ENCODE data around the gene CCT6B.
"Not testable (repeated sequence)": the region's sequence is repeated elsewhere in the genome, so short reads cannot be mapped to it uniquely, and the experiment has no call there.

CCT6B gene, protein sequence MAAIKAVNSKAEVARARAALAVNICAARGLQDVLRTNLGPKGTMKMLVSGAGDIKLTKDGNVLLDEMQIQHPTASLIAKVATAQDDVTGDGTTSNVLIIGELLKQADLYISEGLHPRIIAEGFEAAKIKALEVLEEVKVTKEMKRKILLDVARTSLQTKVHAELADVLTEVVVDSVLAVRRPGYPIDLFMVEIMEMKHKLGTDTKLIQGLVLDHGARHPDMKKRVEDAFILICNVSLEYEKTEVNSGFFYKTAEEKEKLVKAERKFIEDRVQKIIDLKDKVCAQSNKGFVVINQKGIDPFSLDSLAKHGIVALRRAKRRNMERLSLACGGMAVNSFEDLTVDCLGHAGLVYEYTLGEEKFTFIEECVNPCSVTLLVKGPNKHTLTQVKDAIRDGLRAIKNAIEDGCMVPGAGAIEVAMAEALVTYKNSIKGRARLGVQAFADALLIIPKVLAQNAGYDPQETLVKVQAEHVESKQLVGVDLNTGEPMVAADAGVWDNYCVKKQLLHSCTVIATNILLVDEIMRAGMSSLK

DNA sequence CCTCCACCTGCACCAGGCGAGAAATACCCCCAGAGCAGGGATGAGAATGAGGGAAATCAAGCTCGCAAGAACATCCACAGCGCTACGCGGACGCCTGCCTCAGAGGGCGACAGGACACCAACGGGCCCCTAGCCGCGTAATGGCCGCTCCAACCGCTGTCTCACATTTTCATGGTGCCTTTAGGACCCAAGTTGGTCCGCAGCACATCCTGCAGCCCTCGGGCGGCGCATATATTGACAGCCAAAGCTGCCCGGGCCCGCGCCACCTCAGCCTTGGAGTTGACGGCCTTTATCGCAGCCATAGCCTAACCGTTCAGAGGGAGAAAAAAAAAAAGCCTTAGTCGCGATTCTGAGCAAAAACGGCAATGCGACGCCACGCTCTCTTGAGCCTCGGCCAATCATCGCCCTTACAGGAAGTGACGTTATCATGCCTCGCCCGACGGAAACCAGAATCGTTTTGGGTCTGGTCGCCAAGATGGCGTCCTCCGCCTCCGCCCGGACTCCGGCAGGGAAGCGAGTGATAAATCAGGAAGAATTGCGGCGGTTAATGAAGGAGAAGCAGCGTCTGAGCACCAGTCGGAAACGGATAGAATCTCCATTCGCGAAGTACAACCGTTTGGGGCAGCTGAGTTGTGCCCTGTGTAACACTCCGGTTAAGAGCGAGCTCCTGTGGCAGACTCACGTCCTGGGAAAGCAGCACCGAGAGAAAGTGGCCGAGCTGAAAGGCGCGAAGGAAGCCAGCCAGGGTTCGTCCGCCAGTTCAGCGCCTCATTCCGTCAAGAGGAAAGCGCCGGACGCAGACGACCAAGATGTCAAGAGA is at the start of gene CCT6B, which contains the start of gene ZNF830:
CCT6B (minus strand) TSS at position 368 of the 819 bp plus-strand sequence; CDS start at position 301, 67 bp downstream.
ZNF830 (plus strand) TSS at position 448 of the 819 bp plus-strand sequence; CDS start at position 475, 27 bp downstream.
- DNase-seq: peak; percentile 91 to 93

- DNase-seq: no peak
These were observed 48.8 kb upstream of the CCT6B start for GRCh38 chr17:35010093-35010492.

DNA sequence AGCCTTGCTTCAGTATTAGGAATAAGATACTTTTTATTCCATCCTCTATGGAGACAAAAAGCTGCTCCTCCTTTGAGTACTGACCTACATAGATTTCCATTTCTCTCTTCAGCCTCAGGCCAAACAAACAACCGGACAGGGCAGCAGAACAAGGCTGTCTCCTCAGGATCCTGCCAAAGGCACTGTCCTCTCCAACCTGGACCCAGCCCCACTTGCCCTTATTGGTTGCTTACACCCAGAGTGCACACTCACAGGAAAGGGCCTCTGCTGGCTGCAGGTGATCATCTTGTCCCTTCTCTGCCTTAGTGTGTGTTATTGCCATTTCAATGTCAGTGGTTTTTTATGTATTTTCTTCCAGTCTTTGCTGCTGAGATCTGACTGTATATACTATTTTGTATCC is 45.7 kb upstream of the CCT6B start:
- DNase-seq: no peak

DNA sequence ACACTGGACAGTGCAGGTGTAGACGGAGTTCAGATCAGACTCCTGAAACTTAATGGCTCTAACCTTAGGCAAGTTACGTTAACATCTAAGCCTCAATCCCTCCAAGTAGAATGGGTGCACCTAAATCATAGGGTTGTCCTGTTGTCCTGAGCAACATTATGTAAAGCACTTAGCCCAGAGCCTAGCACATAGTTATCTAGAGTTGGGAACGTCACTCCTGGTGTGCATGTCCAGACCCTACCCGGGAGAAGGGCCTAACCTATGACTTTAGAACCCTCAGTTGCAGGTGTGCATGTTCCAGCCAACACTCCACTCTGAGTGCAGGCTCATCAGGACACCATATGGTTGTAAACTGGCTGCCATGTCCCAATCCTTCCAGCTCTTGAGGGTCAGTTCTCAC is 45.1 kb upstream of the CCT6B start:
- no peak for DNase-seq

DNA sequence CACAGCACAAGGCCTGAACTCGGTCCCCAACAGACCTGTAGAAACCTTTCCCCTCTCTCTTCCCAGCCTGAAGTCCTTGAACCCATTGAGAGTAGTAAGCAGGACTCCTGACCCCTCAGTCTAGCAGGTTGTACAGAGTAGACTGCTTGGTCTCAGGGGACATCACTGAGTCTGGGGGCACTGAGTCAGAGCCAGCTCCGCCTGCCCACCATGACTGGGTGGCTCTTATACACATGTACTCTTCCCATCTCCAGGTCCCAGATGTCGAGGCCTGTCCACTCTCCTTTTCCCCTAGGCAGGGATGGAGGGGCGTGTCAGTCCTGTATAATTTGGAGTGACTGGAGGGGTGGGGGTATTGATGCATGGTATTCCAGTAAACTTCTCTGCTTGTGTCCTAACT is 42.5 kb upstream of the CCT6B start:
- DNase-seq: no peak

- DNase-seq: no peak
These were observed 41.8 kb upstream of the CCT6B start for GRCh38 chr17:35002876-35003551.

DNA sequence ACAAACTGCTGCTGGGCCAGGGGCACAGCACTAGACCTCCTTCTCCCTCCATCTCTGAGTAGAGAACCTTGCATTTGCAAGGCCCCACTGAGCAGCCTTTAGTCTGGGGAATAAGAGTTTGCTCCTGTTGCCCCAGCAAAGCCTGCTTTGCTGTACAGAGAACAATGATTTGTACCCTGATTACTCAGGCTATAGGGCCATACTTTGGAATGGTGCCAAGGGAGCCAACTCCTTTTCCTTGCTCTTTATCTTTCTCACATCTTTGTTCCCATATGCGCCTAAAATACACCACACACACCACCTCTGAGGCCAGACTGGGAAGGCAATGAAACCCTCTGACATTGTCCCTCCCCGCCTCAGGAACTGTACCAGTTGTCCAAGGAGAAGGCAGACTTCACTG is 40.3 kb upstream of the CCT6B start:
- DNase-seq: no peak

DNA sequence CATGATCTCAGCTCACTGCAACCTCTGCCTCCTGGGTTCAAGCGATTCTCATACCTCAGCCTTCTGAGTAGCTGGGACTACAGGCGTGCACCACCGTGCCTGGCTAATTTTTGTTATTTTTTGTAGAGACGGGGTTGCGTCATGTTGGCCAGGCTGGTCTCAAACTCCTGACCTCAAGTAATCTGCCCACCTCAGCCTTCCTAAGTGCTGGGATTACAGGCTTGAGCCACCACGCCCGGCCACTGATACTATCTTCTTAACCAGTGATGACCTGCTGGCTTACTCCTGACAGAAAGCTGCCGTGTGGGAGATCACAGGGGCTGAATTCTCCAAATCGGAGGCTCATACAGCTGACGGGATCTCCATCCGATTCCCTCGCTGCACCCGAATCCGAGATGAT is 39.7 kb upstream of the CCT6B start:
- not testable (repeated sequence) for DNase-seq

DNA sequence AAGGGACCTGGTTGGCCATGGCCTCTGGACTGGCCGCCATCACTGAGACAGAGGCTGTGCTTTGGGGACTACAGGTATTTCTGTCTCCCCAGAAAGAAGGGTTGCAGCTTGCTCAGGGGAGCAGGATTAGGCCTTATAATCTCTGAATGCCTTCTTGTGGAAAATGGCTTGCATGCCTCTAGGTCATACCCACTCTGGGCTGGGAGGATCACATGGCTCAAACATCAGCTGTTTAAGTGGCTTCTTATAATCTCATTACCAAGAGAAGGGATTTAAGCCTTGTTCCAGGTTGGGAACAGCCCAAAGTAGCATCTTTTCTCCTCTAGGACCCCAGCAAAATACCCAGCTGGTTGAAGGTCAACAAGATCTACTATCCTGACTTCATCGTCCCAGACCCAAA is 38.2 kb upstream of the CCT6B start:
- DNase-seq: no peak

DNA sequence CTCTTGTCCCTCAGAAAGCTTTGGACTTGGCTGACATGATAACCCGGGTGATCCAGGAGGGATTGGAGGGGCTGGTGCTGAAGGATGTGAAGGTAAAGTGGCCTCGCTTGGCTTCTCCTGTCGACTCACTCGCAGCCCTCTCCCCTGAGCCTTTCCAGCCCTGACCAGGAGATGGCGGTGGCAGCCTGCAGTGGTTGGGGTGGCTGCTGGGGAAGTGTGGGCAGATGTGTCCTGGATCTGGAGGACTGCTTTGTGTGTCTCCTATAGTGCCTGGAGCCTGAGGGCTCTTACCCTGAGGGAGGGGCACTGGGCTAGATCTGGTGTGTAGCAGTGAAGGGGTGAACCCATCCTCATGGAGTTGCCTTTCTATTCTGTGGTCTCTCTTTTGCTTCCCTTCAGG is 36.9 kb upstream of the CCT6B start:
- DNase-seq: peak; percentile 81 to 86

- DNase-seq: no peak
These were observed 36.1 kb upstream of the CCT6B start for GRCh38 chr17:34997355-34997862.

- DNase-seq: no peak
These were observed 35.4 kb upstream of the CCT6B start for GRCh38 chr17:34996422-34997285.

DNA sequence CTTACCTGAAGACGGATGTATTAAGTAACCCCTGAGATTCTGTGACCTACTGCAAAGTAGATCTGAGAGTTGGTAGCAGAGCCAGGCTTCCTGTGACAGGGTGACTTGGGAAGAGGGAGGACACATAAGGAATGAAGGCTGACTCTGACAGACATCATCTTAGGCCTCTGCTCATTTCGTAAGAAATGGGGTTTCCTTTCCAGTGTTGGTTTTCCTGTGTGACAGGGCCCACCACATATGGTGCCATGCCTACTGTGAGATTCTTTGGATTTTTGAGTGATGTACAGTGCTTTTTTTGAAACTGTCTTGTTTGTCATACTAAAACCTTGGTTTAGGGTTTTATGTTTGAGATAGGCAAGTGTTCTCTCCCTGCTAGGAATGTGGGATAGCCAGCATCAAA is 31.8 kb upstream of the CCT6B start:
- no peak for DNase-seq

DNA sequence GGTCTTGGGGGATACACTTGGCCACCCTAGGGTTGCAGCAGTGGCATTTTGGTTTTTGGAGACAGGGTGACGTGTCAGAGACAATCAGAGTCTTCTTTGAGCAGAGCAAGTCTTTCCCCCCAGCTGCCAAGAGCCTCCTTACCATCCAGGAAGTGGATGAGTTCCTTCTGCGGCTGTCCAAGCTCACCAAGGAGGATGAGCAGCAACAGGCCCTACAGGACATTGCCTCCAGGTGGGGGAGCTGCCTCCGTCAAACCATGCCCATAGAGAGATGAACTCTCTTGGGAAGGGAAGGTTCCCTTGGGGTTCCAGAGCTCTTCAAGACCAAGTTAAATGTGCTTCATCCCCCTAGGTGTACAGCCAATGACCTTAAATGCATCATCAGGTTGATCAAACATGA is 30.3 kb upstream of the CCT6B start:
- no peak for DNase-seq

GRCh38 chr17:34990921-34991365 is 29.7 kb upstream of the CCT6B start:
- DNase-seq: peak in 1 of 2 donors; percentile 13

- no peak for DNase-seq
These were observed 28.2 kb upstream of the CCT6B start for GRCh38 chr17:34989473-34989872.

- DNase-seq: no peak
These were observed 27.4 kb upstream of the CCT6B start for GRCh38 chr17:34988644-34989043.

DNA sequence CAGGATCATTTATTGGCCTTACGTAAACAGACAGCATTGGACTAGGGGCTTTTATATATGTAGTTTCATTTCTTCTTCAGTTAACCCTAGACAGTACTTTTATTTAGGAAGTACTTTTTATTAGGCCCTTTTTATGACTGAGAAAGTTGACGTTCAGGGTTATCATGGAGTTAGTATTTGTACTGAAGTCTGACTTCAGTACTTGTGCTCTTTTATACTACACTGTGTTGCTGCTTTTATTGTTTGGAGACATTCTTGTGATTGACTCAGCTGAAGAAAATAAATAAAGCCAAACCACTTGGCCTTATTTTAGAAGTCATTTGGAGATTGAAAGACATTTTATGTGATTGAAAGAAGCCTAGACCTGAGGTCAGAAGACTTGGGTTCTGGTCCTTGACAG is 26.0 kb upstream of the CCT6B start:
- DNase-seq: no peak

GRCh38 chr17:34981538-34982241 is 20.4 kb upstream of the CCT6B start:
- no peak for DNase-seq

GRCh38 chr17:34980681-34981537 is 19.6 kb upstream of the CCT6B start:
- DNase-seq: peak; percentile 70 to 81

Measured in CD4-positive, alpha-beta T cell treated with Interferon alpha-2 for 1 hour (primary cell).